ENCODE measurements around the gene METTL15. TPM values are rescaled to one million over a fixed set of nuclear protein-coding genes. Genes with fewer than 3 reads are reported as not detected.
"Not testable (repeated sequence)": the region's sequence is repeated elsewhere in the genome, so short reads cannot be mapped to it uniquely, and the experiment has no call there.

METTL15 gene
- polyA plus RNA-seq, 1 donor (not counting 4 experiments of a cell fraction or from before 2014, with no cell fraction given) = 10.0 TPM

- Histone ChIP-seq H3K4me2 (ENCODE audit: control insufficient read depth, extremely low read depth, insufficient read depth, low read depth, low read length) (no peak overlapping the region), H3K27me3 (ENCODE audit: control insufficient read depth, extremely low read depth, insufficient read depth, low read length) (no peaks in the 10 kb centered on the region), H3K79me2 (ENCODE audit: control insufficient read depth, insufficient read depth, low read length) (no peaks in the 10 kb centered on the region), H3K4me3 (ENCODE audit: control insufficient read depth in 2 of 3, extremely low read depth in 1 of 3, insufficient read depth in 2 of 3, low read depth in 1 of 3, low read length in 3 of 3) (no peak overlapping the region), H3K4me1 (ENCODE audit: control insufficient read depth, extremely low read depth, insufficient read depth, low read length) (no peaks in the 10 kb centered on the region), H3K9ac (ENCODE audit: control insufficient read depth, extremely low read depth, insufficient read depth, low read length) (no peak overlapping the region), H3K9me1 (ENCODE audit: control insufficient read depth, extremely low read depth, insufficient read depth, low read length) (no peaks in the 10 kb centered on the region), H3K9me3 (ENCODE audit: control insufficient read depth, low read depth, low read length) (no peaks in the 10 kb centered on the region), H2AFZ (ENCODE audit: control insufficient read depth, low read length) (no peak overlapping the region), H4K20me1 (ENCODE audit: control insufficient read depth, extremely low read depth, insufficient read depth, low read length) (no peaks in the 10 kb centered on the region), H3K36me3 (ENCODE audit: control insufficient read depth in 2 of 2, extremely low read depth in 1 of 2, insufficient read depth in 2 of 2, low read length in 2 of 2) (no peaks in the 10 kb centered on the region), H3K27ac (ENCODE audit: control insufficient read depth, insufficient read depth, low read length) (no peak overlapping the region)
- TF ChIP-seq EZH2 (IDR thresholded peaks at IDR 0.05; ENCODE audit: low read length) (no peak), CTCF (optimal IDR thresholded peaks at IDR 0.05 in 1 of 3, IDR thresholded peaks at IDR 0.05 in 1 of 3, conservative IDR thresholded peaks at IDR 0.05 in 1 of 3; ENCODE audit: extremely low read depth in 1 of 3, insufficient read depth in 2 of 3, low read length in 3 of 3) (no peak)
- DNase-seq (ENCODE audit: low read depth, low spot score) (no peak), FAIRE-seq (no peak)
- dilution Hi-C loops (cut with MboI; ENCODE audit: extremely low pct_ligation_motif_present, low sequenced_read_pairs) = no loop called here
Measured at GRCh38 chr11:28269586-28269985, 161.4 kb downstream of the METTL15 start.

DNA sequence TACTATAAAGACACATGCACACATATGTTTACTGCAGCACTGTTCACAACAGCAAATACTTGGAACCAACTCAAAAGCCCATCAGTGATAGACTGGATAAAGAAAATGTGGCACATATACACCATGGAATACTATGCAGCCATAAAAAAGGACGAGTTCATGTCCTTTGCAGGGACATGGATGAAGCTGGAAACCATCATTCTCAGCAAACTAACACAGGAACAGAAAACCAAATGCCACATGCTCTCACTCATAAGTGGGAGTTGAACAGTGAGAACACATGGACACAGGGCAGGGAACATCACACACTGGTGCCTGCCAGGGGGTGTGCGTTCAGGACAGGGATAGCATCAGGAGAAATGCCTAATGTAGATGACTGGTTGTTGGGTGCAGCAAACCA lies 164.1 kb downstream of the METTL15 start:
- H3K36me3 ChIP-seq (ENCODE audit: control insufficient read depth in 2 of 2, extremely low read depth in 1 of 2, insufficient read depth in 2 of 2, low read length in 2 of 2); H3K9me3 ChIP-seq (ENCODE audit: control insufficient read depth, low read depth, low read length); FAIRE-seq; dilution Hi-C loops (cut with MboI; ENCODE audit: extremely low pct_ligation_motif_present, low sequenced_read_pairs); H2AFZ ChIP-seq (ENCODE audit: control insufficient read depth, low read length); DNase-seq (ENCODE audit: low read depth, low spot score); H3K4me2 ChIP-seq (ENCODE audit: control insufficient read depth, extremely low read depth, insufficient read depth, low read depth, low read length); H3K27me3 ChIP-seq (ENCODE audit: control insufficient read depth, extremely low read depth, insufficient read depth, low read length); H3K27ac ChIP-seq (ENCODE audit: control insufficient read depth, insufficient read depth, low read length); H4K20me1 ChIP-seq (ENCODE audit: control insufficient read depth, extremely low read depth, insufficient read depth, low read length); H3K9ac ChIP-seq (ENCODE audit: control insufficient read depth, extremely low read depth, insufficient read depth, low read length); H3K9me1 ChIP-seq (ENCODE audit: control insufficient read depth, extremely low read depth, insufficient read depth, low read length); H3K79me2 ChIP-seq (ENCODE audit: control insufficient read depth, insufficient read depth, low read length); H3K4me3 ChIP-seq (ENCODE audit: control insufficient read depth in 2 of 3, extremely low read depth in 1 of 3, insufficient read depth in 2 of 3, low read depth in 1 of 3, low read length in 3 of 3); H3K4me1 ChIP-seq (ENCODE audit: control insufficient read depth, extremely low read depth, insufficient read depth, low read length): not testable (repeated sequence)

- Histone ChIP-seq H3K9ac (ENCODE audit: control insufficient read depth, extremely low read depth, insufficient read depth, low read length) (no peak overlapping the region), H3K4me2 (ENCODE audit: control insufficient read depth, extremely low read depth, insufficient read depth, low read depth, low read length) (no peak overlapping the region), H3K27ac (ENCODE audit: control insufficient read depth, insufficient read depth, low read length) (no peak overlapping the region), H3K9me1 (ENCODE audit: control insufficient read depth, extremely low read depth, insufficient read depth, low read length) (no peaks in the 10 kb centered on the region), H3K4me1 (ENCODE audit: control insufficient read depth, extremely low read depth, insufficient read depth, low read length) (no peaks in the 10 kb centered on the region), H4K20me1 (ENCODE audit: control insufficient read depth, extremely low read depth, insufficient read depth, low read length) (no peaks in the 10 kb centered on the region), H3K9me3 (ENCODE audit: control insufficient read depth, low read depth, low read length) (no peaks in the 10 kb centered on the region), H3K27me3 (ENCODE audit: control insufficient read depth, extremely low read depth, insufficient read depth, low read length) (no peaks in the 10 kb centered on the region), H2AFZ (ENCODE audit: control insufficient read depth, low read length) (no peak overlapping the region), H3K36me3 (ENCODE audit: control insufficient read depth in 2 of 2, extremely low read depth in 1 of 2, insufficient read depth in 2 of 2, low read length in 2 of 2) (no peaks in the 10 kb centered on the region), H3K79me2 (ENCODE audit: control insufficient read depth, insufficient read depth, low read length) (no peaks in the 10 kb centered on the region), H3K4me3 (ENCODE audit: control insufficient read depth in 2 of 3, extremely low read depth in 1 of 3, insufficient read depth in 2 of 3, low read depth in 1 of 3, low read length in 3 of 3) (no peak overlapping the region)
- TF ChIP-seq EZH2 (IDR thresholded peaks at IDR 0.05; ENCODE audit: low read length) (no peak), CTCF (optimal IDR thresholded peaks at IDR 0.05 in 1 of 3, IDR thresholded peaks at IDR 0.05 in 1 of 3, conservative IDR thresholded peaks at IDR 0.05 in 1 of 3; ENCODE audit: extremely low read depth in 1 of 3, insufficient read depth in 2 of 3, low read length in 3 of 3) (no peak)
- no peak for DNase-seq (ENCODE audit: low read depth, low spot score)
- dilution Hi-C loops (cut with MboI; ENCODE audit: extremely low pct_ligation_motif_present, low sequenced_read_pairs) = no loop called here
- FAIRE-seq = no peak
Measured at GRCh38 chr11:28274216-28274615, 166.0 kb downstream of the METTL15 start.

Data from keratinocyte (primary cell).